SK-N-SH (cell line): Measurements from ENCODE around the gene KRT75.

Experiments used
- CHD2 ChIP-seq: fragments of 150-350 bp; IDR thresholded peaks from 2 replicates; pipeline ENCODE4 v1.6.1; 2018; ENCODE audit warnings: low read length; ENCODE audit not compliant: partially characterized antibody
- CTCF ChIP-seq: fragments of 200-600 bp; sonication (generic); IDR thresholded peaks from 2 replicates; pipeline ENCODE4 v1.6.1; 2017; ENCODE audit warnings: antibody characterized with exemption, mild to moderate bottlenecking, moderate library complexity
- EZH2phosphoT487 ChIP-seq: fragments of 200-600 bp; sonication (generic); IDR thresholded peaks from 2 replicates; pipeline ENCODE4 v1.6.1; 2017; ENCODE audit warnings: low read depth, mixed run types, mild to moderate bottlenecking, antibody characterized with exemption, moderate library complexity, borderline replicate concordance
- GATA2 ChIP-seq: sonication (generic); formaldehyde crosslinking; IDR thresholded peaks from 2 replicates; pipeline ENCODE4 v1.5.0; 2020; ENCODE audit warnings: mild to moderate bottlenecking, missing genetic modification reagents
- MAX ChIP-seq: IDR thresholded peaks from 2 replicates; pipeline ENCODE4 v1.4.0; 2012; ENCODE audit warnings: low read depth
- NFIC ChIP-seq: IDR thresholded peaks from 2 replicates; pipeline ENCODE4 v1.4.0; 2012; ENCODE audit warnings: borderline replicate concordance
- POLR2AphosphoS5 ChIP-seq: IDR thresholded peaks from 2 replicates; pipeline ENCODE4 v1.6.1; 2012; ENCODE audit warnings: low read depth, low read length
- SIN3A ChIP-seq: IDR thresholded peaks from 2 replicates; pipeline ENCODE4 v1.6.1; 2012; ENCODE audit warnings: low read depth, mild to moderate bottlenecking, low read length, moderate library complexity, borderline replicate concordance
- SMC3 ChIP-seq: IDR thresholded peaks from 2 replicates; pipeline ENCODE4 v1.6.1; 2012; ENCODE audit warnings: low read depth, low read length, improper control_type of control experiment
- TAF1 ChIP-seq: IDR thresholded peaks from 2 replicates; pipeline ENCODE4 v1.6.1; 2012; ENCODE audit warnings: low read depth, mild to moderate bottlenecking, low read length, moderate library complexity, borderline replicate concordance
- USF1 ChIP-seq: IDR thresholded peaks from 2 replicates; pipeline ENCODE4 v1.4.0; 2012; ENCODE audit warnings: low read depth, borderline replicate concordance
- USF2 ChIP-seq: fragments of 150-350 bp; IDR thresholded peaks from 2 replicates; pipeline ENCODE4 v1.6.1; 2017; ENCODE audit warnings: antibody characterized with exemption, low read length, low read depth, borderline replicate concordance
- YY1 ChIP-seq: IDR thresholded peaks from 2 replicates; pipeline ENCODE4 v1.4.0; 2012; ENCODE audit warnings: low read depth, mild to moderate bottlenecking
- ZBTB33 ChIP-seq: IDR thresholded peaks from 2 replicates; pipeline ENCODE4 v1.4.0; 2012; ENCODE audit warnings: low read depth, borderline replicate concordance

GRCh38 chr12:52440821-52441319, 6.7 kb upstream of the KRT75 start:
- TF ChIP-seq ZBTB33 (no peak), SMC3 (no peak), POLR2AphosphoS5 (no peak), CTCF (no peak), YY1 (no peak), SIN3A (no peak), USF1 (no peak), MAX (no peak), NFIC (no peak), GATA2 (CRISPR knock-in tag) (no peak), CHD2 (no peak), USF2 (no peak), TAF1 (no peak), EZH2phosphoT487 (no peak)
